ENCODE data around the gene LOC101059915.

Gene LOC101059915

GRCh38 chrX:71667328-71668247 is at the start of gene LOC101059915:
Gene LOC101059915 (plus strand): TSS chrX:71667546.
- H2AFZ ChIP-seq, result no peak within 1 kb of the TSS
- H3K27me3 ChIP-seq (ENCODE audit: control insufficient read depth, insufficient read depth, low read length), result no peaks in the 10 kb centered on the region
- no peak within 1 kb of the TSS for H3K4me2 ChIP-seq (ENCODE audit: low read length)
- no peaks in the 10 kb centered on the region for H3K79me2 ChIP-seq
- no peak within 1 kb of the TSS for H3K27ac ChIP-seq
- no peak within 1 kb of the TSS for H3K9ac ChIP-seq
- H3K9me3 ChIP-seq (ENCODE audit: control insufficient read depth, low read length), result no peaks in the 10 kb centered on the region
- H3K4me3 ChIP-seq (ENCODE audit: low read depth, low read length), result no peak within 1 kb of the TSS
- TF ChIP-seq, protein P1, sequence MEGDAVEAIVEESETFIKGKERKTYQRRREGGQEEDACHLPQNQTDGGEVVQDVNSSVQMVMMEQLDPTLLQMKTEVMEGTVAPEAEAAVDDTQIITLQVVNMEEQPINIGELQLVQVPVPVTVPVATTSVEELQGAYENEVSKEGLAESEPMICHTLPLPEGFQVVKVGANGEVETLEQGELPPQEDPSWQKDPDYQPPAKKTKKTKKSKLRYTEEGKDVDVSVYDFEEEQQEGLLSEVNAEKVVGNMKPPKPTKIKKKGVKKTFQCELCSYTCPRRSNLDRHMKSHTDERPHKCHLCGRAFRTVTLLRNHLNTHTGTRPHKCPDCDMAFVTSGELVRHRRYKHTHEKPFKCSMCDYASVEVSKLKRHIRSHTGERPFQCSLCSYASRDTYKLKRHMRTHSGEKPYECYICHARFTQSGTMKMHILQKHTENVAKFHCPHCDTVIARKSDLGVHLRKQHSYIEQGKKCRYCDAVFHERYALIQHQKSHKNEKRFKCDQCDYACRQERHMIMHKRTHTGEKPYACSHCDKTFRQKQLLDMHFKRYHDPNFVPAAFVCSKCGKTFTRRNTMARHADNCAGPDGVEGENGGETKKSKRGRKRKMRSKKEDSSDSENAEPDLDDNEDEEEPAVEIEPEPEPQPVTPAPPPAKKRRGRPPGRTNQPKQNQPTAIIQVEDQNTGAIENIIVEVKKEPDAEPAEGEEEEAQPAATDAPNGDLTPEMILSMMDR (IDR thresholded peaks at IDR 0.05), result no peak
- no peaks in the 10 kb centered on the region for H3K4me1 ChIP-seq
- no peaks in the 10 kb centered on the region for H3K36me3 ChIP-seq (ENCODE audit: control insufficient read depth, insufficient read depth, low read length)

DNA sequence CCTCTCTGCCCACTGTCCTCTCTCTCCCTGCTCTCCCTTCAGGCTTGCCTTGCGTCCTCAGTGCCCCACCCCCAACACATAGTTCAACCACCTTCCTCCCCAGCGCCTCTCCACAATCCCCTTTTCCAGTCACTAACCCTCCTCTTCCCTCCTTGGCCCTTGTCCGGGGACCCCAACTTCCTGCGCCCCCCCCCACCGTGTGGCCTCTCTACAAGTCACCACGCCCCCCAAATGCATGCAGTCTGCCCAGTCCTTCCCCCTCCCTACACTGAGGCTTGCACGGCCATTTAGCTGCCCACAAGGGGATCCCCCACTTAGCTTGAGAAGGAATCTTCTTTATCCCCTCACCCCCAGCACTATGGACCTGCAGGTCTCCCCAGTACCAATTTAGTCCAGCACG is 49.6 kb upstream of the LOC101059915 start:
- no peaks in the 10 kb centered on the region for H3K9me3 ChIP-seq (ENCODE audit: control insufficient read depth, low read length)
- no peak overlapping the region for H3K4me3 ChIP-seq (ENCODE audit: low read depth, low read length)
- H3K27ac ChIP-seq, result no peak overlapping the region
- H2AFZ ChIP-seq, result no peak overlapping the region
- TF ChIP-seq, protein P1 (IDR thresholded peaks at IDR 0.05), result no peak
- H3K36me3 ChIP-seq (ENCODE audit: control insufficient read depth, insufficient read depth, low read length), result no peaks in the 10 kb centered on the region
- H3K4me2 ChIP-seq (ENCODE audit: low read length), result no peak overlapping the region
- H3K4me1 ChIP-seq, result no peaks in the 10 kb centered on the region
- H3K79me2 ChIP-seq, result no peaks in the 10 kb centered on the region
- H3K9ac ChIP-seq, result no peak overlapping the region
- no peaks in the 10 kb centered on the region for H3K27me3 ChIP-seq (ENCODE audit: control insufficient read depth, insufficient read depth, low read length)

GRCh38 chrX:71618303-71618721 is 49.0 kb upstream of the LOC101059915 start, which contains the start of gene CXCR3:
Gene CXCR3 (minus strand): TSS chrX:71618511. CDS start chrX:71618449, 62 bp downstream.
- no peaks in the 10 kb centered on the region for H3K4me1 ChIP-seq
- H3K27ac ChIP-seq, result no peak within 1 kb of the TSS
- no peak within 1 kb of the TSS for H3K9ac ChIP-seq
- H3K9me3 ChIP-seq (ENCODE audit: control insufficient read depth, low read length), result no peaks in the 10 kb centered on the region
- H3K36me3 ChIP-seq (ENCODE audit: control insufficient read depth, insufficient read depth, low read length), result no peaks in the 10 kb centered on the region
- H2AFZ ChIP-seq, result no peak within 1 kb of the TSS
- H3K27me3 ChIP-seq (ENCODE audit: control insufficient read depth, insufficient read depth, low read length), result no peaks in the 10 kb centered on the region
- H3K4me3 ChIP-seq (ENCODE audit: low read depth, low read length), result no peak within 1 kb of the TSS
- TF ChIP-seq, protein P1 (IDR thresholded peaks at IDR 0.05), result no peak
- no peaks in the 10 kb centered on the region for H3K79me2 ChIP-seq
- H3K4me2 ChIP-seq (ENCODE audit: low read length), result no peak within 1 kb of the TSS

- Histone ChIP-seq H3K9me3 (ENCODE audit: control insufficient read depth, low read length) (no peaks in the 10 kb centered on the region), H3K4me3 (ENCODE audit: low read depth, low read length) (no peak overlapping the region), H3K4me2 (ENCODE audit: low read length) (no peak overlapping the region), H3K27me3 (ENCODE audit: control insufficient read depth, insufficient read depth, low read length) (no peaks in the 10 kb centered on the region), H3K36me3 (ENCODE audit: control insufficient read depth, insufficient read depth, low read length) (no peaks in the 10 kb centered on the region), H3K79me2 (no peaks in the 10 kb centered on the region), H3K4me1 (no peaks in the 10 kb centered on the region), H3K9ac (no peak overlapping the region), H3K27ac (no peak overlapping the region), H2AFZ (no peak overlapping the region)
- TF ChIP-seq, protein P1 (IDR thresholded peaks at IDR 0.05), result no peak
Observed at GRCh38 chrX:71618787-71619186, 48.6 kb upstream of the LOC101059915 start.
